GM12878 (cell line): ENCODE data around the gene CLIC5.

Experiments used
- BACH1 ChIP-seq: fragments of 450-650 bp; IDR thresholded peaks from 2 replicates; pipeline ENCODE4 v1.6.1; 2017; ENCODE audit warnings: mild to moderate bottlenecking, borderline replicate concordance
- CTCF ChIP-seq, 3 experiments: IDR thresholded peaks in 2 of 3; conservative IDR thresholded peaks in 1 of 3; 2 replicates each; pipeline ENCODE4 v1.5.1; 2011; ENCODE audit warnings: low read depth in 3 of 3, low read length in 3 of 3, mild to moderate bottlenecking in 3 of 3, control low read depth in 2 of 3, moderate library complexity in 2 of 3, inconsistent platforms in 1 of 3, mixed read lengths in 1 of 3; ENCODE audit not compliant: control insufficient read depth in 2 of 3, insufficient read depth in 1 of 3; ENCODE audit errors: extremely low read depth in 1 of 3
- FOXM1 ChIP-seq: IDR thresholded peaks from 2 replicates; pipeline ENCODE4 v1.6.1; 2012; ENCODE audit warnings: low read depth, mild to moderate bottlenecking, inconsistent platforms, low read length, moderate library complexity
- HDAC2 ChIP-seq: fragments of 200-600 bp; sonication (generic); IDR thresholded peaks from 2 replicates; pipeline ENCODE4 v1.6.1; 2017
- IKZF1 ChIP-seq: fragments of 450-650 bp; conservative IDR thresholded peaks from 2 replicates; pipeline ENCODE4 v1.6.1; 2017; ENCODE audit warnings: antibody characterized with exemption, mild to moderate bottlenecking
- RAD21 ChIP-seq: IDR thresholded peaks from 2 replicates; pipeline ENCODE4 v1.6.1; 2011; ENCODE audit warnings: mild to moderate bottlenecking, low read depth, low read length, moderate library complexity; ENCODE audit not compliant: insufficient read depth
- SMC3 ChIP-seq: IDR thresholded peaks from 2 replicates; pipeline ENCODE4 v1.6.1; 2011; ENCODE audit warnings: low read length, improper control_type of control experiment, borderline replicate concordance
- YY1 ChIP-seq: IDR thresholded peaks from 2 replicates; pipeline ENCODE4 v1.6.1; 2011; ENCODE audit warnings: low read depth, mild to moderate bottlenecking, low read length

- TF ChIP-seq CTCF (IDR thresholded peaks at IDR 0.05 in 2 of 3, conservative IDR thresholded peaks at IDR 0.05 in 1 of 3; ENCODE audit: control insufficient read depth in 2 of 3, extremely low read depth in 1 of 3, insufficient read depth in 1 of 3, low read depth in 3 of 3, low read length in 3 of 3): no peak
- no peak for TF ChIP-seq IKZF1
- no peak for TF ChIP-seq FOXM1
- TF ChIP-seq RAD21: no peak
- TF ChIP-seq YY1: no peak
- no peak for TF ChIP-seq SMC3
- TF ChIP-seq HDAC2: no peak
- TF ChIP-seq BACH1: no peak
Measured at GRCh38 chr6:45949256-45949655, 66.4 kb downstream of the CLIC5 start.
